Right atrium auricular region (tissue), 2 donors: Measurements from ENCODE around the gene CD200. TPM values are rescaled to one million over a fixed set of nuclear protein-coding genes. Genes with fewer than 3 reads are reported as not detected.

Source experiments
- DNase-seq: peaks from one replicate; pipeline ENCODE4 v3.0.0-alpha.2; 2019; ENCODE audit warnings: low spot score
- H3K27ac ChIP-seq, 2 donors: fragments of 200-600 bp; sonication (generic); 1 replicate in 1 of 2; 2 replicates in 1 of 2; pipeline ENCODE4 v1.5.1; 2016 to 2019
- H3K27me3 ChIP-seq, 2 donors: fragments of 200-600 bp; sonication (generic); one replicate each; pipeline versions ENCODE4 v1.5.1 to v1.6.0; 2017 to 2019
- H3K36me3 ChIP-seq: fragments of 200-600 bp; sonication (generic); one replicate; pipeline ENCODE4 v1.5.1; 2016
- H3K4me1 ChIP-seq, 2 donors: fragments of 200-600 bp; sonication (generic); one replicate each; pipeline versions ENCODE4 v1.5.1 to v1.6.0; 2017 to 2019
- H3K4me3 ChIP-seq, 2 donors: fragments of 200-600 bp; sonication (generic); 1 replicate in 1 of 2; 2 replicates in 1 of 2; pipeline ENCODE4 v1.5.1; 2017 to 2019; ENCODE audit warnings: mild to moderate bottlenecking in 1 of 2, moderate library complexity in 1 of 2
- H3K9me3 ChIP-seq, 2 donors: fragments of 200-600 bp; sonication (generic); one replicate each; pipeline ENCODE4 v1.5.1; 2019
- total RNA-seq, 2 donors: library from RNA; depleted of rRNA; stranded (reverse); fragments of >200 nt; gene quantifications; one replicate each; pipeline ENCODE4 v1.1.0, GENCODE V29; 2016
- TF ChIP-seq, protein P1 (sequence below), 2 donors: fragments of 200-600 bp; sonication (generic); IDR thresholded peaks; one replicate each; pipeline ENCODE4 v1.5.1; 2019; ENCODE audit warnings: antibody characterized with exemption in 2 of 2

The CD200 gene
- total RNA-seq, 2 donors from 2014 or later = 5.7 to 12.1 TPM

DNA sequence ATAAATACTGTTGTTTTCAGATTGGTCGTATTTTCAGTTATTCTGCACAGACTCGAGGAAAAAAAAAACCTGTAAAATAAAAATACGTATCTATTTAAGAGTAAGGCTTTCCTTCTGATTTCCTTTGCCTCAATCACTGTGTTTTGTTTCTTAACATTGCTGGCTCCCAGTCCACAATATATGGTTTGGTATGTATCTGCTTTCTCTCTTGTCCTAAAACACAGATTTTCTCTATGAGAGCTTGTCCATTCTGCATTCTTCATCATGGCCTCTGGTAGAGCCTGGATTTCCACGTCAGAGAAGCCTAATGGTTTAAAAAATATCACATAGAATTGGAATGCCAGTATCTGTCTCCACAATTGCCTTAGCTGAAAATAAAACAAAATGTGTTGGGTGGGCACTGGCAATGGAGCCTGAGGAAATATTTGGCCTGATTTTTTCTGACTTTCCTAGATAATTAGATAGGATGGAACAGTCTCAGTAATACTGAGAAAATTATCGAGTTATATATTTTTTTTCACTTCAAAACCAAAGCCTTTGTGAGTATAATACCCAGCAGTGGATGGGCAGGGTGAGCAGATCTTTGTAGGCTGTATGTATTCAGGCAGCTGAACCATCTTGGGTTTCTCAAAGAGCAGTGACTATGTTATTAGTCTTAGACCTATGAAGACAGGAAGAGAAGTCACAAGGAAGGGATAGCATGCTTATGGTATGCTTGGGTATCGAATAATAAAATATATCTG, 1.9 kb downstream of the CD200 start:
- H3K4me3 ChIP-seq = peak overlapping the region in 1 of 2 donors; percentile 53
- TF ChIP-seq, protein P1, sequence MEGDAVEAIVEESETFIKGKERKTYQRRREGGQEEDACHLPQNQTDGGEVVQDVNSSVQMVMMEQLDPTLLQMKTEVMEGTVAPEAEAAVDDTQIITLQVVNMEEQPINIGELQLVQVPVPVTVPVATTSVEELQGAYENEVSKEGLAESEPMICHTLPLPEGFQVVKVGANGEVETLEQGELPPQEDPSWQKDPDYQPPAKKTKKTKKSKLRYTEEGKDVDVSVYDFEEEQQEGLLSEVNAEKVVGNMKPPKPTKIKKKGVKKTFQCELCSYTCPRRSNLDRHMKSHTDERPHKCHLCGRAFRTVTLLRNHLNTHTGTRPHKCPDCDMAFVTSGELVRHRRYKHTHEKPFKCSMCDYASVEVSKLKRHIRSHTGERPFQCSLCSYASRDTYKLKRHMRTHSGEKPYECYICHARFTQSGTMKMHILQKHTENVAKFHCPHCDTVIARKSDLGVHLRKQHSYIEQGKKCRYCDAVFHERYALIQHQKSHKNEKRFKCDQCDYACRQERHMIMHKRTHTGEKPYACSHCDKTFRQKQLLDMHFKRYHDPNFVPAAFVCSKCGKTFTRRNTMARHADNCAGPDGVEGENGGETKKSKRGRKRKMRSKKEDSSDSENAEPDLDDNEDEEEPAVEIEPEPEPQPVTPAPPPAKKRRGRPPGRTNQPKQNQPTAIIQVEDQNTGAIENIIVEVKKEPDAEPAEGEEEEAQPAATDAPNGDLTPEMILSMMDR (IDR thresholded peaks at IDR 0.05) = no peak
- H3K9me3 ChIP-seq = no peaks in the 10 kb centered on the region
- no peaks in the 10 kb centered on the region for H3K36me3 ChIP-seq
- H3K4me1 ChIP-seq = no peaks in the 10 kb centered on the region
- peak overlapping the region; percentile 73 to 80 for H3K27ac ChIP-seq
- no peaks in the 10 kb centered on the region for H3K27me3 ChIP-seq
- DNase-seq = no peak

DNA sequence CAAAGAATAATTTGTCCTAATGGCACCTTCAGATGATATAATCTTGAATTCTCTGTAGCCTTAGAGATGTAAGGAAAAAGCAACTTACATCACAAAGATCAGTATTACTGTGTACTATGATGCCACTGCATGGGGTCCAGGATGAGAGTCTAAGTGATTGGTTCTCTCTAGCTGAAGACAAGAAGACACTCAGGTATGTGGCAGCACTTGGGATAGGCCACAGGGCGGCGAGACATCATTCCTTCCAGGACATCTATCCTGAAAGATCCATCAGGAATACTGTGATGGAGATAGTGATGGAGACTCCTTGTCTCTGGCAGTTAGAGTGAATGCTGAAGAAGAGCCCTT, 2.5 kb downstream of the CD200 start:
- no peak for DNase-seq
- no peaks in the 10 kb centered on the region for H3K4me1 ChIP-seq
- H3K27me3 ChIP-seq = no peaks in the 10 kb centered on the region
- no peak overlapping the region for H3K4me3 ChIP-seq
- H3K27ac ChIP-seq = no peak overlapping the region
- H3K36me3 ChIP-seq = no peaks in the 10 kb centered on the region
- H3K9me3 ChIP-seq = no peaks in the 10 kb centered on the region
- TF ChIP-seq, protein P1 (IDR thresholded peaks at IDR 0.05) = no peak

DNA sequence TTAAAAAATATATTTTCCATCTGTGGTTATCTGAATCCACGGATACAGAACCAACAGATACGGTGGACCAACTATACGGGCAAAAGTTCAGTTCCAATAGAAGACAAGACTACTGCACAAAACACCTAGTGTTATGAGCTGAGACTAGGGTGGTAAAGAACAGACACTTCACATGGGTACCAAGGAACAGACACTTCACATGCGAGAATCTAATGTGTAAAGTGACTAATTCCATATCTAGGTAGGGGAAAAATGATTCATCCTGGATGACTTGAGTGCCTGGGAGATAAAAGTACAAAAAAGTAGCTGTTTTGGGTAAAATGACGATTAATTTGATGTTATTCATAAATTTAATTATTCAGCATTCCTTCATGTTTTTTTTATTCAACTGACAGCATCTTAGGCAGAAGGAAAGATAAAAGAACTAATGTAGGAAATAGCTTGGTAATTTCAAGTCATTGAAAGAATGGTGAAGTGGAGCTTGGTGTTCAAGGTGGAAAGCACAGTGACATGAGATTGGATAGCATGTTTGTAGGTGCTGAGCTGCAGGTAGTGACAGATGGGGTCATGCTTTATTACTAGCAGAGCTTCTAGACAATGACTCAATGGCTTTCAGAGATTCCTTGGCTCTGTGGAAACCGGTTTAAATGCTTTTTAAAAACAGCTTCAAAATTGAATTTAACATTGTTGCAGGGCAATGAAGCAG, 5.2 kb downstream of the CD200 start:
- Histone ChIP-seq H3K4me3 (no peak overlapping the region), H3K27me3 (no peaks in the 10 kb centered on the region), H3K27ac (no peak overlapping the region), H3K4me1 (no peaks in the 10 kb centered on the region), H3K9me3 (peaks cover 0 to 2% of the 10 kb centered on the region in 2 donors), H3K36me3 (no peaks in the 10 kb centered on the region)
- TF ChIP-seq, protein P1 (IDR thresholded peaks at IDR 0.05) = no peak
- DNase-seq = no peak

DNA sequence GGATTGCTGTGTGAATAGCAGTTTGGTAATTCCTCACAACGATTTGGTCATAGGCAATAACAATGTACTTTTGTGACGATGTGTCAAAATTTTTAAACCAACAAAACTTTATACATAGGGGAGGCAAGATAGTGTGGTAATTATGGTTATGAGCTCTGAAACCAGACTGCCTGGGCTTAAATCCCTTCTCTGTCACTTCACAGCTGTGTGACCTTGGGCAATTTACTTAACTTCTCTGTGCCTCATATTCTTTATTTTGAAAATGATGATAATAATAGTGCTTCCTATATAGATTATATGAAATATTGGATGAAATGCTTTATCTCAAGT, 5.7 kb downstream of the CD200 start:
- no peak overlapping the region for H3K4me3 ChIP-seq
- H3K4me1 ChIP-seq = no peaks in the 10 kb centered on the region
- H3K36me3 ChIP-seq = no peaks in the 10 kb centered on the region
- no peaks in the 10 kb centered on the region for H3K27me3 ChIP-seq
- TF ChIP-seq, protein P1 (IDR thresholded peaks at IDR 0.05) = no peak
- no peak overlapping the region for H3K27ac ChIP-seq
- no peak for DNase-seq
- H3K9me3 ChIP-seq = peaks cover 0 to 6% of the 10 kb centered on the region in 2 donors

DNA sequence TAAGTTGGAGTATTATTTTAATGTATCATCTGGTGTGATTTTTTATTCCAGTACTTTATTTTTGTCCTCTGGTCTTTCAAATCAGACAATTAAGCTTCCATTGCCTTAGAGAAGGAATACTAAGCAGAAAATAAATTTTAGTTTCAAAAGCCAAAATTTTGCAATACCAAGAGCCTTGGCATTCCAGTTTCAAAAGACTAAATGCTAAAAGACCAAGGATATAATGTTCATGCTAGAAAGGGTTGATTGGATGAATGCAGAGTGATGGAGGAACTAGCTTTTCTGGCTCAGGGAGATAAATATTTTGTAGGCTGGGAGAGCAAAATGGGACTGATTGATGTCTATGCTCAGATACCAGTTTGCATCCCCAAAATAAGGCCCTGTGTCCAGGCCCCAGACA, 6.2 kb downstream of the CD200 start:
- TF ChIP-seq, protein P1 (IDR thresholded peaks at IDR 0.05) = no peak
- DNase-seq = no peak
- no peaks in the 10 kb centered on the region for H3K27me3 ChIP-seq
- peaks cover 0 to 6% of the 10 kb centered on the region in 2 donors for H3K9me3 ChIP-seq
- H3K27ac ChIP-seq = peak overlapping the region in 1 of 2 donors; percentile 15
- H3K4me3 ChIP-seq = no peak overlapping the region
- H3K4me1 ChIP-seq = no peaks in the 10 kb centered on the region
- no peaks in the 10 kb centered on the region for H3K36me3 ChIP-seq
